Activated CD8-positive, alpha-beta memory T cell treated with anti-CD3 and anti-CD28 coated beads, Interleukin-2, amount 50 U/mL, for 4 hours (primary cell): Measurements from ENCODE around the gene CCDC148.
"Not testable (repeated sequence)": the region's sequence is repeated elsewhere in the genome, so short reads cannot be mapped to it uniquely, and the experiment has no call there.

Experiments
- DNase-seq: peaks from one replicate; pipeline ENCODE4 v3.0.0-alpha.2; 2020

CCDC148 gene

GRCh38 chr2:158413581-158413980 is 43.0 kb downstream of the CCDC148 start:
- DNase-seq = no peak

DNA sequence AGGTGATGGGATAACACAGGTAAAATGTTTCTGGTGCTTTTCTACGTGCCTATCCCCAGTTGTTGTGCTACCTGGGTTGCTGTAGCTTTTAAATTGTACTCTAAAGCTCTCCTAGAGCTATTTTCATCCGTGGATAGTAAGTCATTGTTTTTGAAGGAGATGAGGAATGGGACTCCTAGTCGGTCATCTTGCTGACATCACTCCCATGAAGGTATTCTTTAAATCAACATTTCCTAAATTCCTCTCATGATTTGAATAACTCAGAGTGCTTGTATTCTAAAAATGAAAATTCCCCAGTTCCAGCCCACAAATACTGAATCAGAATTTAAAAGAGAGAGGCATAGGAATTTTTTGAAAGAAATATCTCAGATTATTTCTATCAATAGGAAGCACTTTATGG is 44.3 kb downstream of the CCDC148 start:
- DNase-seq = no peak

GRCh38 chr2:158411748-158412147 is 44.8 kb downstream of the CCDC148 start:
- DNase-seq = no peak

DNA sequence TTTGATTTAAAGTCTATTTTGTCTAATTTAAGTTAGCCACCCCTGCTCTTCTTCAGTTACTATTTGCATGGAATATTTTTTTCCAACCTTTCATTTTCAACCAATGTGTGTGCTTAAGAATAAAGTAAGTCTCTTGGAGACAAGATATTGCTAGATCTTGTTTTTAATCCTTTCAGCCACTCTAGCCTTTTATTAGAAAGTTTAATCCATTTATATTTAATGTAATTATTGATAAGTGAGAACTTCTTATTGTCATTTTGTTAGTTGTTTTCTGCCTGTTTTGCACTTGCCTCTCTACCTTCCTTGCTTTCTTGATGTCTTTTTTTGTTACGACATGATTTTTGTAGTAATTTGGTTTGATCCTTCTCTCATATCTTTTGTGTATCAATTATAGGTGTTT is 46.4 kb downstream of the CCDC148 start:
- DNase-seq = no peak

DNA sequence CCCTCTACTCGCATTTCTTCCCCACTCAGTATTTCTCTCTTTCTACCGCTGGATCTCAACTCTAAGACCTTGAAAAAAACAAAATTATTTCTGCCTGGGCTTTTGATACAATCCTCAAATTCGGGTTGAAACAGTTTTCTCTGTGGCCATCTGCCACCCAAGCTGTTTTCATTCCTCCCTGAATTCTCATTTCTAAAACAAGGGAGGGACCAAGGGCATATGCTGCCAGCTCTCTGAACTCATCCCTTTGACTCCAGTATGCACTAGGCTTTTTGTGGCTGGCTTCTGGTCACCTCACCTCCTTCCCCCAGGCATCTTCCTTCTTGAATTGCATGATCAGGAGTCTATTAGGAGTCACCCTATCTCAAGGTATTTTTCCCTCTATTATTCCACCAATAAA is 49.5 kb downstream of the CCDC148 start:
- DNase-seq = no peak

DNA sequence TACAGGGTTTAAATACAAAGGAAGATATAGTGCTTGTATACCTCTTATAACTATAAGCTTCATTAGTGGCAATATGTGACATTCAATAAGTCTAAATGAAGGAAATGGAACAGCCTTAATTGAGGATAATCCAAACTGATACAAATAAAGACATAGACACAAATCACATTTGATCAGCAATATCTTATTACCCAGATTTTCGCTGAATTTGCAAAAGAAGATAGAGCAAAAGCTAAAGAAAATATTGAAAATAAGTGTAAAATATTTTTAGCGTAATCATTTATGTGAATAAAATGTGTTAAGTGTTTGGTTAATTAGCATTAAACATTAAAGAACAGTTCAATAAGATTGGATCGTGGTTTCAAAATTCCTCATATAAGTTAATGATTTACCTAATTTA is 51.2 kb downstream of the CCDC148 start:
- no peak for DNase-seq

- no peak for DNase-seq
These were observed 53.3 kb downstream of the CCDC148 start for GRCh38 chr2:158403237-158403636.

DNA sequence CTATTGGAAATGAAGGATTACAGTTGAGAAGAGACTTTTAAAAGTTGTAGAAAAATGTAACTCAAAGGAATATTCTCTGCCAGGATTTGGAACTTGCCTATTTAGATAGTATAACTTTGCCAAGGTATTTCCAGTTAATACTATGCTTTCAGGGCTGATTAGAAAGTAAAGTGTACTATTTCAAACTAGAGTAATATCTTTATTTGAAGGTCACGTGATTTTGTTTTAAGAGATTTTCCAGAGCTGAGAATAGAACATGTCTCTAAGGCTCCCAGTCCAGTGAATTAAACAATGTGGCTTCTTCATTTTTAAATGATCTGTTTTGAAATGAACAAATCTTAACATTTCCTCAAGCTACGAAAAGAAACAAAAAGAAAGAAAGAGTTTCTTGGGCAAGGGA is 53.9 kb downstream of the CCDC148 start:
- DNase-seq = no peak

DNA sequence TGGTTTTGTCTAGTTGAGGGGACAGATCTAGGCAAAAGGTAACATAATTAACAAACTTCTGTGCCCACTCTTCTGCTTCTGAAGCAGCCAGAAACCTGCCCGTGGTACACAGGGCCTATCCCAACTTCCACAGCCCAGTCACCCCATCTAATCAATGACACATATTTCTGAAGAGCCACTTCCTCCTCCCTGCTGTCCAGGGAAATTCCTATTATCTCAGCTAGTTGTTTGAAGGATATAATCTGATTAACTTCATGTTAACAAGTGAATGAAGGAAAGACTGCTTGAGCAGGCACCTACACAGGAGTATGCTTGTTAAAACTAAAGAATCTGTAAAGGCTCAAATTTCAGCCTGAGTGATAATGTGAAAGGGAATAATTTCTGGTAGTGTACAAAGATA is 61.4 kb downstream of the CCDC148 start:
- no peak for DNase-seq

DNA sequence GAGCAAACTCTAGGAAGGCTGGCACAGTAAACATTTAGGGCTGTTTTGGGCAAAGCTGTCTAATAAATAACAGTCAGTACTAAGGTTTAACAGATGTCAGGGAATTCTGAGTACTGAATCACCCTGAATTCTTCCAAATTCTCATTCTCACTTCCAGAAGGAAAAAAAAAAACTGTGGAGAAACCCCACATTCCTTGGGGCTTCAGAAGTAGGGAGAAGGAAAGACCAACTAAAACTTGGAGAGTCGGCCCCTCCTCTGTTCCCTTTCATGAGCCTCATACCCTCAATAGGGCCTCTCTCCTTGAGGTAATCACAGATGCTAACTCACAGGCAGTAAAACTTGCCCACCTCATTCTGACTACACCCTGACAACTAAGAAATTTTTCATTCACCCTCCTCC is 62.1 kb downstream of the CCDC148 start:
- no peak for DNase-seq

DNA sequence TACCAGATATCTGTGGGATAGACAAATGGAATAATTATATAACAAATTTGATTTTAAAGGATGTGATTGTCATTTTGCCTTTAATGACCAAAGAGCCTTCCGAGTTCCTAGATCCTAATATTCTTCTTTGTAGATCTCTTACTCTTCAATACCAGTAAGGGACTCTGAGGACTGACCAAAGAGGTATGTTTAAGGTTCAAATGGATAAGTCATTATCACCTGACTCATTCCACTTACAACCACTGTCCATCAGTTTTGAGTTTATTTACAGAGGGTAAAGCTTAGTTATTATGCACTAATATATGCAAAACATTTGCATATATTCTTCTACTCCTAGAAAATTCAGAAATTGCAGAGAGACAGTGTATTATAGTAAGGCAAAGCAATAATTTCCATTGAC is 62.7 kb downstream of the CCDC148 start:
- no peak for DNase-seq

GRCh38 chr2:158392687-158393086 is 63.9 kb downstream of the CCDC148 start:
- no peak for DNase-seq

GRCh38 chr2:158391876-158392275 is 64.7 kb downstream of the CCDC148 start:
- no peak for DNase-seq

DNA sequence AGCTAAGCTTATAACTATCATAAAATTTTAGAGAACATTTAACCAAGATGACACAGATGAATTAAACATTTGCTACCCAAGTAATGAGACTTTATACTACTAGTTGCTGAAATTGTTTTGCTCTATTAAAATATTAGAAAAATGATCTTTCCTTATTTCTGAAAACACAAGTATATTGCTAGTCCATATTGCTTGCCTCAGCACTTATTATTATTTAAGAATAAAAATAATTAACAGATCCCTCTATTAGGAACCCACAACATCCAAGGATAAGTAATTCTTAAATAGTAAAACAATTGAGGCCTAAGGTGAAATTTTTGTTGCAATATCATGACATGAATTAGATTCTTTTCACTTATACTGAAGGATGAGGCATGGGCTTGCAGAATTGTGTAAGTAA is 65.2 kb downstream of the CCDC148 start:
- no peak for DNase-seq

DNA sequence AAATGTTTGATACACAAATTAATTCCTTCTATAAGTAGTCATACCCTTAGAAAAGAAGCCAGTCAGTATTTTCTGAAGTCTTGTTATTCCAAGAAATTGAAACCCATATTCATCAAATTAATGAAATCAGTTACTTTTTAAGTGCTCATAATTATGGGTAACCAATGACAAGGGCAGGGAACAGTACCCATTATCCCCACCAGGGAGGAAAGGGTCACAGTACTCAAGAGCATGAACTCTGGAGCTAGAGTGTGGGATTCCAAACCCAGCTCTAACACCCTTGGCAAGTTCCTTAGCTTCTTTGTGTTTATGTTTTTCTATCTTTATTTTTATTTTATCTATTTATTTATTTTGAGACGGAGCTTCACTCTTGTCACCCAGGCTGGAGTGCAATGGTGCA is 68.4 kb downstream of the CCDC148 start:
- no peak for DNase-seq

GRCh38 chr2:158385646-158386045 is 70.9 kb downstream of the CCDC148 start:
- no peak for DNase-seq

DNA sequence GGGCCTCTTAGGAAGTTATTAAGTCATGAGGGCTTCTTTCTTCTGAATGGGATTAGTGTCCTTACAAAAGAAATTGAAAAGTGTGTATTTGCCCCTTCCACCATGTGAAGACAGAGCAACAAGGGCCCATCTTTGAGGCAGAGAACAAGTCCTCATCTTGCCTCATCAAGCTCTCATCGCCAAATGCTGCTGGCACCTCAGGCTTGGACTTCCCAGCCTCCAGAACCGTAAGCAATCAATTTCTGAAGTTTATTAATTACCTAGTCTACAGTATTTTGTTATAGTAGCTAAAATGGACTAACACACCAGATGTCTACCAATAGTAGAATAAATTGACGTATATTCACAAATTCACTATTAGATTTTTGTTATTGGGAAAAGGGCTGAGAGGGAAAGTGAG is 74.6 kb downstream of the CCDC148 start:
- no peak for DNase-seq

GRCh38 chr2:158381205-158381604 is 75.3 kb downstream of the CCDC148 start:
- DNase-seq = no peak

DNA sequence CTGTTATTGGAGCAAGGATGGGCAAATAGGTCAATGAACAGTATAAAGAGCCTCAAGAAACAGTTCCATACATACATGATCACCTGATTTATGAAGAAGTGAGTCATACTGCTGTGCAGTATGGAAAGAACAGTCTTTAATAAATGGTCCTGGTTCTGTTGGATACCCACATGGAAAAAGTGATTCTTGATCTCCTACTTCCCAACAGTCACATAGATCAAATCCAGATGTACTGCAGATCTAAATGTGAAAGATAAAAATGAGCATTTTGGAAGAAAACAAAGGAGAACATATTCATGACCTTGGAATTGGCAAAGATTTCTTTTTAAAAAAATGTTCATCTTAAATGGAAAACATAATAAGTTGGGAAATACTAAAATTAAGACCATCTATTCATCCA is 75.8 kb downstream of the CCDC148 start:
- DNase-seq = no peak

DNA sequence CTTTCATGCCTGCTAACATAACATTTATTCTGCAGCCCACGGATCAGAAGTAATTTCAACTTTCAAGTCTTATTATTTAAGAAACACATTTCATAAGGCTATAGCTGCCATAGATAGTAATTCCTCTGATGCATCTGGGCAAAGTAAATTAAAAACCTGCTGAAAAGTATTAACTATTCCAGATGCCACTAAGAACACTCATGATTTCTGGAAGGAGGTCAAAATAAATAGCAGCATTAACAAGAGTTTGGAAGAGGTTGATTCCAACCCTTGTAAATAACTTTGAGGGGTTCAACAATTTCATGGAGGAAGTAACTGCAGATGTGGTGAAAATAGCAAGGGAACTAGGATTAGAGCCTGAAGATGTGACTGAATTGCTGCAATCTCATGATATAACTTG is 77.6 kb downstream of the CCDC148 start:
- DNase-seq = no peak

DNA sequence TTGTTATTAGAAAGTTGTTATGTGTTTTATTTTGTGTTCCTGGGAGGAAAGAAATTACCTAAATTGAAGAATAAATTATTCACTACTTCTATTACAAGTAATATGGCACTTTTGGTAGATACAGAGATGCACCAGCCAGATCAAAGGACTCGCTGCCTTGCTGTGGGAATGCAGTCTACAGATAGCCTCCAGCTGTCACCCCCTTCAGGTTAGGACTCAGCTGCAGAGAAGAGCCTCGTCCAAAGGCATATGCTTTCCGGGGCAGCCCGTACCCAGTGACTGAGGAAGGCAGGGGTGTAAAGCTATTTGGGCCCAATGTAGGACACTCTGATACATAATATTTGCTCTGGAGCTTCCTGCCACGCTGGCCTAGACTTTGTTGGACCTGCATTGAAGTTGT is 90.2 kb downstream of the CCDC148 start:
- DNase-seq = no peak

DNA sequence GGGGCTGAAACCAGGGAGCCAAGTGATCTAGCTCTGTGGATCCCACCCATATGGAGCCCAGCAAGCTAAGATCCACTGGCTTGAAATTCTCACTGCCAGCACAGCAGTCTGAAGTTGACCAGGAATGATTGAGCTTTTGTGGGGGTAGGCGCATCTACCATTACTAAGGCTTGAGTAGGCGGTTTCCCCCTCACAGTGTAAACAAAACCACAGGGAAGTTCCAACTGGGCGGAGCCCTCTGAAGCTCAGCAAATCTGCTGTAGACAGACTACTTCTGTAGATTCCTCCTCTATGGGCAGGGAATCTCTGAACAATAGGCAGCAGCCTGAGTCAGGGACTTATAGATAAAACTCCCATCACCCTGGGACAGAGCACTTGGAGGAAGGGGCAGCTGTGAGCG is 96.7 kb downstream of the CCDC148 start:
- no peak for DNase-seq

GRCh38 chr2:158357699-158358098 is 98.9 kb downstream of the CCDC148 start:
- DNase-seq = no peak

- no peak for DNase-seq
These were observed 99.4 kb downstream of the CCDC148 start for GRCh38 chr2:158357122-158357521.

DNA sequence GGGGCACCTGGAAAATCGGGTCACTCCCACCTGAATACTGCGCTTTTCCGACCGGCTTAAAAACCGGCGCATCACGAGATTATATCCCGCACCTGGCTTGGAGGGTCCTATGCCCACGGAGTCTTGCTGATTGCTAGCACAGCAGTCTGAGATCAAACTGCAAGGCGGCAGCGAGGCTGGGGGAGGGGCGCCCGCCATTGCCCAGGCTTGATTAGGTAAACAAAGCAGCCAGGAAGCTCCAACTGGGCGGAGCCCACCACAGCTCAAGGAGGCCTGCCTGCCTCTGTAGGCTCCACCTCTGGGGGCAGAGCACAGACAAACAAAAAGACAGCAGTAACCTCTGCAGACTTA is 105.1 kb downstream of the CCDC148 start:
- not testable (repeated sequence) for DNase-seq

DNA sequence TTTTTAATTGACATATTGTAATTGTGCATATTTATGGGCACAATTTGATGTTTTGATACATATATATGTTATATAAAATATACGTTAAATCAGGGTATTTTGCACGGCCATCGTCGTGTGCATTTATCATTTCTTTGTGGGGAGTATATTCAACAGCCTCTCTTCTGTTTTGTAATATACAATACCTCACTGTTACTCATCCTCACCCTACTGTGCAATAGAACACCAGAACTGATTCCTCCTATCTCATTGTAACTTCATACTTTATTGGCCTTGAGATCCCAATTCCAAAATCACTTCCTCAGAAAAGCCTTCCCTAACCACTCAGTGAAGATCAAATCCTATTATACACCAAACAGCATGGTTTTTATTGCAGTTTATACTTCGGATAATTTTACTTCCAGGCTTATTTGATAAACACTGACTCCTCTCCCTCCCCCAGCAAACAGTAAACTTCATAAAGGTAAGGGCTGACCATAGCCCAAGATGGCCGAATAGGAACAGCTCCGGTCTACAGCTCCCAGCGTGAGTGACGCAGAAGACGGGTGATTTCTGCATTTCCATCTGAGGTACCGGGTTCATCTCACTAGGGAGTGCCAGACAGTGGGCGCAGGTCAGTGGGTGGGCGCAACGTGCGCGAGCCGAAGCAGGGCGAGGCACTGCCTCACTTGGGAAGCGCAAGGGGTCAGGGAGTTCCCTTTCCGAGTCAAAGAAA is 105.6 kb downstream of the CCDC148 start:
- not testable (repeated sequence) for DNase-seq
